Mesenchymal stem cell (in vitro differentiated cells and primary cell): ENCODE data around the gene SLC6A3.

Experiments
- DNase-seq: peaks from one replicate; pipeline ENCODE4 v3.0.0-alpha.2; 2013
- H2AFZ ChIP-seq: one replicate; pipeline ENCODE4 v1.6.1; 2013; ENCODE audit warnings: low read depth, mild to moderate bottlenecking, control low read depth, inconsistent platforms, low read length, moderate library complexity
- H2AK5ac ChIP-seq: 2 replicates; pipeline ENCODE4 v1.6.1; 2013; ENCODE audit warnings: low read length, moderate library complexity, mild to moderate bottlenecking, inconsistent platforms; ENCODE audit not compliant: severe bottlenecking
- H2BK120ac ChIP-seq: one replicate; pipeline ENCODE4 v1.6.1; 2013; ENCODE audit warnings: low read depth, mild to moderate bottlenecking, inconsistent platforms, low read length, moderate library complexity
- H2BK12ac ChIP-seq, 2 experiments: one replicate each; pipeline ENCODE4 v1.6.1; 2013; ENCODE audit warnings: inconsistent platforms in 2 of 2, low read length in 2 of 2, mild to moderate bottlenecking in 2 of 2, moderate library complexity in 2 of 2, control low read depth in 1 of 2
- H2BK15ac ChIP-seq: one replicate; pipeline ENCODE4 v1.6.1; 2013; ENCODE audit warnings: mild to moderate bottlenecking, low read depth, inconsistent platforms; ENCODE audit not compliant: poor library complexity, severe bottlenecking
- H2BK5ac ChIP-seq: 2 replicates; pipeline ENCODE4 v1.6.1; 2013; ENCODE audit warnings: low read depth, mild to moderate bottlenecking, low read length, control low read depth, inconsistent platforms; ENCODE audit not compliant: poor library complexity, severe bottlenecking
- H3K14ac ChIP-seq, 2 experiments: one replicate each; pipeline ENCODE4 v1.6.1; 2013; ENCODE audit warnings: inconsistent platforms in 2 of 2, low read length in 2 of 2, control low read depth in 1 of 2, mild to moderate bottlenecking in 1 of 2, moderate library complexity in 1 of 2
- H3K18ac ChIP-seq, 2 experiments: one replicate each; pipeline ENCODE4 v1.6.1; 2013; ENCODE audit warnings: inconsistent platforms in 2 of 2, low read length in 2 of 2, control low read depth in 1 of 2, low read depth in 1 of 2, mild to moderate bottlenecking in 1 of 2
- H3K23ac ChIP-seq, 2 experiments: one replicate each; pipeline ENCODE4 v1.6.1; 2013; ENCODE audit warnings: inconsistent platforms in 2 of 2, low read length in 2 of 2, mild to moderate bottlenecking in 2 of 2, moderate library complexity in 2 of 2, control low read depth in 1 of 2
- H3K27ac ChIP-seq: 2 replicates; pipeline ENCODE4 v1.5.1; 2013; ENCODE audit warnings: mild to moderate bottlenecking, moderate library complexity, low read length, control low read depth, inconsistent platforms; ENCODE audit not compliant: poor library complexity, severe bottlenecking
- H3K27me3 ChIP-seq, 2 experiments: 2 replicates each; pipeline versions ENCODE4 v1.6.1 to v1.7.0; 2013; ENCODE audit warnings: low read length in 2 of 2, mild to moderate bottlenecking in 2 of 2, moderate library complexity in 2 of 2, control low read depth in 1 of 2, inconsistent platforms in 1 of 2; ENCODE audit not compliant: control insufficient read depth in 1 of 2, insufficient read depth in 1 of 2
- H3K36me3 ChIP-seq, 2 experiments: 2 replicates each; pipeline versions ENCODE4 v1.6.1 to v1.7.0; 2013; ENCODE audit warnings: low read length in 2 of 2, control low read depth in 1 of 2, inconsistent platforms in 1 of 2, low read depth in 1 of 2, mild to moderate bottlenecking in 1 of 2; ENCODE audit not compliant: insufficient read depth in 2 of 2, control insufficient read depth in 1 of 2
- H3K4ac ChIP-seq, 2 experiments: one replicate each; pipeline ENCODE4 v1.6.1; 2013; ENCODE audit warnings: inconsistent platforms in 2 of 2, low read length in 2 of 2, mild to moderate bottlenecking in 2 of 2, moderate library complexity in 2 of 2, control low read depth in 1 of 2, low read depth in 1 of 2
- H3K4me1 ChIP-seq: 2 replicates; pipeline ENCODE4 v1.6.1; 2013; ENCODE audit warnings: low read depth, low read length, control low read depth; ENCODE audit not compliant: control insufficient read depth, insufficient read depth
- H3K4me2 ChIP-seq: 2 replicates; pipeline ENCODE4 v1.6.1; 2013; ENCODE audit warnings: low read length, mild to moderate bottlenecking, inconsistent platforms; ENCODE audit not compliant: poor library complexity, severe bottlenecking
- H3K4me3 ChIP-seq, 2 experiments: 2 replicates each; pipeline versions ENCODE4 v1.5.1 to v1.7.0; 2013; ENCODE audit warnings: low read length in 2 of 2, mild to moderate bottlenecking in 2 of 2, control low read depth in 1 of 2, low read depth in 1 of 2; ENCODE audit not compliant: insufficient read depth in 1 of 2
- H3K79me1 ChIP-seq: replicated peaks from 2 replicates; pipeline ENCODE4 v1.6.1; 2013; ENCODE audit warnings: mild to moderate bottlenecking, control low read depth, low read length, inconsistent platforms; ENCODE audit not compliant: poor library complexity, severe bottlenecking
- H3K9ac ChIP-seq: 2 replicates; pipeline ENCODE4 v1.7.0; 2013; ENCODE audit warnings: mild to moderate bottlenecking, low read length, moderate library complexity
- H3K9me3 ChIP-seq: 2 replicates; pipeline ENCODE4 v1.7.0; 2013; ENCODE audit warnings: mild to moderate bottlenecking, low read length; ENCODE audit not compliant: control insufficient read depth
- H4K8ac ChIP-seq: one replicate; pipeline ENCODE4 v1.6.1; 2013; ENCODE audit warnings: inconsistent platforms, mild to moderate bottlenecking, low read length, moderate library complexity
- H4K91ac ChIP-seq: one replicate; pipeline ENCODE4 v1.6.1; 2013; ENCODE audit warnings: mild to moderate bottlenecking, low read length, inconsistent platforms
- WGBS: methylation state at CpG from one replicate; pipeline ENCODE4 v1.1.7; 2013; ENCODE audit warnings: mixed read lengths; 5-methylcytosine and 5-hydroxymethylcytosine counted together

The SLC6A3 gene

DNA sequence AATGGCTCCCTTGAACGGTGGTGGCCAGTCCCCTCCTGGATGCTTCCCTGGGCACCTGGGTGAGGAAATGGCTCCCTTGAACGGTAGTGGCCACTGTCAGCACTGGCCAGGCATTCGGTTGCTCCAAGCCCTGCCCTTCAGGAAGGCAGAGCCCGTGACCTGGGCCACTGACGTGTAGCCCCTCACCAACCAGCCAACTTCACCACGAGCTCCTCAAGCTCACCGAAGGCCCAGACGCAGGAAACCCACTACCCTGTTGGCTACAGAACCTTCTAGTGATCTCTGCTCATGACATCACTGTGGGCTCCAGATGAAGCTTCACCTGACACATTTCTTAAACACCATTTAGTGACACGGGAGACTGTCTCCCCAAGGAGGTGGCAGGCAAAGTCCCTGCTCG is 9.2 kb downstream of the SLC6A3 start:
- Histone ChIP-seq H3K79me1 (no peaks in the 10 kb centered on the region), H3K14ac (no peak overlapping the region), H4K91ac (no peak overlapping the region), H2AFZ (no peak overlapping the region), H3K4me1 (peaks cover 3% of the 10 kb centered on the region), H3K4ac (no peak overlapping the region), H3K36me3 (no peaks in the 10 kb centered on the region), H3K27ac (no peak overlapping the region), H2AK5ac (no peak overlapping the region), H3K9me3 (peaks cover 25% of the 10 kb centered on the region), H3K4me3 (no peak overlapping the region), H3K27me3 (peaks cover 13 to 28% of the 10 kb centered on the region in 2 experiments), H2BK15ac (no peak overlapping the region), H3K4me2 (no peak overlapping the region), H2BK12ac (no peak overlapping the region), H2BK120ac (no peak overlapping the region), H3K18ac (no peak overlapping the region), H3K9ac (no peak overlapping the region), H4K8ac (no peak overlapping the region), H2BK5ac (no peak overlapping the region), H3K23ac (no peak overlapping the region)
- WGBS, result 82% methylated on average over 10 of the region's 10 CpGs
- DNase-seq, result no peak

DNA sequence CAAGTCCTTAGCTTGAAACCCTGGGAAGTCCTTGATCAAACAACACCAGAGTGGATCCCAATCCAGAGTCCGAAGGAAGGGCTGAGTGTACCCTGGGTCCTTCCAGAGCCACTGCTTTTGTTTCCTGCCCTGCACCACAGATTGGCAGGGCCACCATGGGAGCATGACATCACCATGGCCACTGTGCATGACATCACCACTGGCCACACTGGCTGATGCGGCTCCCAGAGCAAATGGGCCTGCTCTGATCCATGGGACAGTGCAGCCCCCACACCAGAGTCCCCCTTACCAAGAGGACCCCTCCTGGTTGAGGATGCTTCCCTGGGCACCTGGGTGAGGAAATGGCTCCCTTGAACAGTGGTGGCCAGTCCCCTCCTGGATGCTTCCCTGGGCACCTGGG is 9.9 kb downstream of the SLC6A3 start:
- Histone ChIP-seq H2BK120ac (no peak overlapping the region), H3K4ac (no peak overlapping the region), H3K9me3 (peaks cover 19% of the 10 kb centered on the region), H3K36me3 (no peaks in the 10 kb centered on the region), H4K91ac (no peak overlapping the region), H3K4me3 (no peak overlapping the region), H2BK15ac (no peak overlapping the region), H2AK5ac (no peak overlapping the region), H3K79me1 (no peaks in the 10 kb centered on the region), H3K18ac (no peak overlapping the region), H2BK12ac (no peak overlapping the region), H2BK5ac (no peak overlapping the region), H3K14ac (no peak overlapping the region), H3K27me3 (peaks cover 13 to 21% of the 10 kb centered on the region in 2 experiments), H3K23ac (no peak overlapping the region), H3K9ac (no peak overlapping the region), H3K27ac (no peak overlapping the region), H3K4me1 (peaks cover 3% of the 10 kb centered on the region), H2AFZ (no peak overlapping the region), H4K8ac (no peak overlapping the region), H3K4me2 (no peak overlapping the region)
- WGBS, result 88% methylated on average over 2 of the region's 2 CpGs
- no peak for DNase-seq

DNA sequence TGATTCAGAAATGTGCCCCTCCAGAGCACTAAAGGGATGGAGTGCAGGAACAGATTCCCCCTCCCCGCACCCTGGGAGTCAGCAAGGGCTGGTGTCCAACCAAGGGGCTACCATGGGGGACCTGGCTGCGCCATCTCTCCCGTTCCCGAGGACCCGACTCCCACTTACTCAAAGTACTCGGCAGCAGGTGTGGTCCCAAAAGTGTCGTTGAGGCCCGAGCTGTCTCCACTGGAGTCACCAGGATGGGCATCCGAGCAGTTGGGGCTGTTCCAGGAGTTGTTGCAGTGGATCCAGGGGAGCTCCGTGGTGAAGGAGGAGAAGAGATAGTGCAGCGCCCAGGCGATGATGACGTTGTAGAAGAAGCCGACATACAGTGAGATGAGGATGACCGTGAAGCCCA is 12.9 kb downstream of the SLC6A3 start:
- Histone ChIP-seq H3K4me3 (no peak overlapping the region), H2AK5ac (no peak overlapping the region), H3K23ac (no peak overlapping the region), H3K4me2 (no peak overlapping the region), H3K27me3 (no peaks in the 10 kb centered on the region), H2BK120ac (no peak overlapping the region), H2BK5ac (no peak overlapping the region), H3K14ac (no peak overlapping the region), H3K4ac (no peak overlapping the region), H2BK12ac (no peak overlapping the region), H4K8ac (no peak overlapping the region), H2AFZ (no peak overlapping the region), H4K91ac (no peak overlapping the region), H2BK15ac (no peak overlapping the region), H3K9me3 (peaks cover 42% of the 10 kb centered on the region), H3K4me1 (no peaks in the 10 kb centered on the region), H3K36me3 (no peaks in the 10 kb centered on the region), H3K18ac (no peak overlapping the region), H3K79me1 (no peaks in the 10 kb centered on the region), H3K27ac (no peak overlapping the region), H3K9ac (no peak overlapping the region)
- 92% methylated on average over 15 of the region's 15 CpGs for WGBS
- no peak for DNase-seq

DNA sequence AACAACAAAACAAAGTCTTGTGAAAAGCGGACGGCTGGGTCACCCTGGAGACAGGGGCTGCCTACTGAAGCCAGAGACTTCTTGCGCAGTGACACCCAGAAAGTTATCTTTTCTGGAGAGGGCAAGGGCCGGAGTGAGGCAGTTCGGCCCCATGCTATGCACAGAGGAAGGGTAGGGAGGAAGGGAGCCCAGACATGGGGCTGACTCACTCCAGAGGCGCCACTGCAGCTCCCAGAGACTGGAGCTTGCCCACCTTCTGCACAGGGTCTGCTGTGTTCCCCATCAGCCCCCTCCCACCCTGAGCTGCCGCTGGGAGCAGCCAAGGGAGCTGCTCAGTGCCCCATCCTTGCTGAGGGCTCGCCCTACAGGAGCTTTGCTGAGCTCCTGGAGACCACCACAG is 13.3 kb downstream of the SLC6A3 start:
- no peaks in the 10 kb centered on the region for H3K27me3 ChIP-seq
- no peak overlapping the region for H2BK5ac ChIP-seq
- no peak overlapping the region for H3K14ac ChIP-seq
- H4K91ac ChIP-seq, result no peak overlapping the region
- no peak for DNase-seq
- H3K4me1 ChIP-seq, result no peaks in the 10 kb centered on the region
- H2BK12ac ChIP-seq, result no peak overlapping the region
- no peak overlapping the region for H2AFZ ChIP-seq
- peaks cover 46% of the 10 kb centered on the region for H3K9me3 ChIP-seq
- no peak overlapping the region for H3K23ac ChIP-seq
- H3K4me3 ChIP-seq, result no peak overlapping the region
- H4K8ac ChIP-seq, result no peak overlapping the region
- 85% methylated on average over 8 of the region's 8 CpGs for WGBS
- H2BK15ac ChIP-seq, result no peak overlapping the region
- no peak overlapping the region for H2BK120ac ChIP-seq
- no peaks in the 10 kb centered on the region for H3K79me1 ChIP-seq
- no peak overlapping the region for H3K18ac ChIP-seq
- H3K27ac ChIP-seq, result no peak overlapping the region
- no peaks in the 10 kb centered on the region for H3K36me3 ChIP-seq
- H3K9ac ChIP-seq, result no peak overlapping the region
- no peak overlapping the region for H2AK5ac ChIP-seq
- no peak overlapping the region for H3K4me2 ChIP-seq
- no peak overlapping the region for H3K4ac ChIP-seq
